ENCODE measurements around the gene SERPINB10. TPM values are rescaled to one million over a fixed set of nuclear protein-coding genes. Genes with fewer than 3 reads are reported as not detected.

SERPINB10 gene
- polyA plus RNA-seq, 3 donors = 1.3 to 2.0 (median 1.3) TPM

- H3K36me3 ChIP-seq (replicated peaks in 1 of 2; ENCODE audit: control insufficient read depth in 1 of 2, insufficient read depth in 2 of 2, low read length in 2 of 2) = no peaks in the 10 kb centered on the region
- no peak overlapping the region for H3K4me3 Mint-ChIP-seq
- H3K4me2 ChIP-seq (replicated peaks; ENCODE audit: extremely low read depth, low read length, poor library complexity, severe bottlenecking) = no peak overlapping the region
- 86% methylated on average over 1 of the region's 1 CpG for WGBS (ENCODE audit: insufficient coverage)
- no peaks in the 10 kb centered on the region for H3K36me3 Mint-ChIP-seq
- H3K4me3 ChIP-seq (replicated peaks in 1 of 3; ENCODE audit: low read depth in 2 of 3, low read length in 3 of 3) = no peak overlapping the region
- H3K27me3 Mint-ChIP-seq (ENCODE audit: low read depth in 3 of 3) = peaks cover 0 to 5% (median 0%) of the 10 kb centered on the region in 3 donors
- H3K27ac ChIP-seq (ENCODE audit: low read depth in 1 of 2, low read length in 2 of 2) = no peak overlapping the region
- H3K27me3 ChIP-seq (ENCODE audit: control insufficient read depth in 2 of 2, insufficient read depth in 2 of 2, low read length in 2 of 2) = no peaks in the 10 kb centered on the region
- H4K20me1 ChIP-seq (ENCODE audit: insufficient read depth, low read length) = no peaks in the 10 kb centered on the region
- H3K27ac Mint-ChIP-seq = peak overlapping the region in 4 of 7 donors; percentile 5 to 70 (median 44)
- peaks cover 52% of the 10 kb centered on the region for H3K4me1 Mint-ChIP-seq
- no peaks in the 10 kb centered on the region for H3K9me3 Mint-ChIP-seq
- TF ChIP-seq CTCF (IDR thresholded peaks at IDR 0.05) = peak; percentile 88
- H2AFZ ChIP-seq (ENCODE audit: insufficient read depth, low read depth, low read length, poor library complexity, severe bottlenecking) = no peak overlapping the region
- H3K4me1 ChIP-seq (ENCODE audit: control insufficient read depth in 1 of 2, insufficient read depth in 2 of 2, low read length in 2 of 2) = peaks cover 40 to 48% of the 10 kb centered on the region in 2 donors
- intact Hi-C loops (cut with micrococcal nuclease) = loop anchor here in 1 of 2 donors (2.0 kb wide), 1 partner anchor 15 kb away; no protein-coding TSS in a partner anchor
- peak; percentile 59 to 76 (median 70) for DNase-seq
- H3K9me3 ChIP-seq (replicated peaks in 1 of 2; ENCODE audit: control insufficient read depth in 1 of 2, insufficient read depth in 1 of 2, low read length in 2 of 2) = no peaks in the 10 kb centered on the region
- no peak overlapping the region for H3K9ac ChIP-seq (ENCODE audit: insufficient read depth, low read length, poor library complexity, severe bottlenecking)
- H3K79me2 ChIP-seq (ENCODE audit: insufficient read depth, low read length) = peaks cover 17% of the 10 kb centered on the region
These were observed 56.0 kb downstream of the SERPINB10 start for GRCh38 chr18:63963615-63964256.

GRCh38 chr18:63964908-63965307 lies 57.1 kb downstream of the SERPINB10 start:
- Histone ChIP-seq H3K36me3 (replicated peaks in 1 of 2; ENCODE audit: control insufficient read depth in 1 of 2, insufficient read depth in 2 of 2, low read length in 2 of 2) (no peaks in the 10 kb centered on the region), H3K9me3 (replicated peaks in 1 of 2; ENCODE audit: control insufficient read depth in 1 of 2, insufficient read depth in 1 of 2, low read length in 2 of 2) (no peaks in the 10 kb centered on the region), H4K20me1 (ENCODE audit: insufficient read depth, low read length) (no peaks in the 10 kb centered on the region), H3K9ac (ENCODE audit: insufficient read depth, low read length, poor library complexity, severe bottlenecking) (no peak overlapping the region), H2AFZ (ENCODE audit: insufficient read depth, low read depth, low read length, poor library complexity, severe bottlenecking) (no peak overlapping the region), H3K4me2 (replicated peaks; ENCODE audit: extremely low read depth, low read length, poor library complexity, severe bottlenecking) (no peak overlapping the region), H3K27ac (ENCODE audit: low read depth in 1 of 2, low read length in 2 of 2) (no peak overlapping the region), H3K79me2 (ENCODE audit: insufficient read depth, low read length) (peaks cover 27% of the 10 kb centered on the region), H3K4me3 (replicated peaks in 1 of 3; ENCODE audit: low read depth in 2 of 3, low read length in 3 of 3) (no peak overlapping the region), H3K4me1 (ENCODE audit: control insufficient read depth in 1 of 2, insufficient read depth in 2 of 2, low read length in 2 of 2) (peaks cover 51 to 60% of the 10 kb centered on the region in 2 donors), H3K27me3 (ENCODE audit: control insufficient read depth in 2 of 2, insufficient read depth in 2 of 2, low read length in 2 of 2) (no peaks in the 10 kb centered on the region)
- peaks cover 63% of the 10 kb centered on the region for H3K4me1 Mint-ChIP-seq
- no peak overlapping the region for H3K4me3 Mint-ChIP-seq
- peaks cover 0 to 5% (median 0%) of the 10 kb centered on the region in 3 donors for H3K27me3 Mint-ChIP-seq (ENCODE audit: low read depth in 3 of 3)
- intact Hi-C loops (cut with micrococcal nuclease) = no loop called here
- no peaks in the 10 kb centered on the region for H3K9me3 Mint-ChIP-seq
- H3K36me3 Mint-ChIP-seq = no peaks in the 10 kb centered on the region
- no peak for TF ChIP-seq CTCF (IDR thresholded peaks at IDR 0.05)
- DNase-seq = no peak
- H3K27ac Mint-ChIP-seq = no peak overlapping the region
